ENCODE measurements around the gene HDGFL3. TPM values are rescaled to one million over a fixed set of nuclear protein-coding genes. Genes with fewer than 3 reads are reported as not detected.

The HDGFL3 gene
- total RNA-seq, 2 donors from 2014 or later, result 57.9 to 70.0 TPM

GRCh38 chr15:83081256-83082014, 126.2 kb downstream of the HDGFL3 start:
- intact Hi-C loops (cut with DNase I), result no loop called here
- no peak for DNase-seq (ENCODE audit: low spot score)

GRCh38 chr15:83078712-83079111, 128.9 kb downstream of the HDGFL3 start:
- DNase-seq (ENCODE audit: low spot score), result no peak
- intact Hi-C loops (cut with DNase I), result no loop called here

Other genes with a start within 250 kb of the HDGFL3 start
- 10 to 100 TPM; 12.8 to 14.2 TPM for gene RAMAC, start 221.6 kb downstream of the HDGFL3 start, total RNA-seq
- gene C15orf40, start 196.2 kb downstream of the HDGFL3 start, total RNA-seq, result 10 to 100 TPM; 11.0 to 13.0 TPM
- gene BTBD1, start 140.6 kb downstream of the HDGFL3 start, total RNA-seq, result 10 to 100 TPM; 42.4 TPM
- 1 to 10 TPM; 6.9 to 8.1 TPM for gene TM6SF1, start 100.2 kb downstream of the HDGFL3 start, total RNA-seq
- gene BNC1, start 76.8 kb upstream of the HDGFL3 start, total RNA-seq, result under 1 TPM; 0.19 to 0.29 TPM
- under 1 TPM in 1 of 2 donors, not detected in 1; 0.29 TPM for gene SH3GL3, start 239.5 kb upstream of the HDGFL3 start, total RNA-seq